ENCODE results near the gene TIAM2.
"Not testable (repeated sequence)": the region's sequence is repeated elsewhere in the genome, so short reads cannot be mapped to it uniquely, and the experiment has no call there.

TIAM2 gene

DNA sequence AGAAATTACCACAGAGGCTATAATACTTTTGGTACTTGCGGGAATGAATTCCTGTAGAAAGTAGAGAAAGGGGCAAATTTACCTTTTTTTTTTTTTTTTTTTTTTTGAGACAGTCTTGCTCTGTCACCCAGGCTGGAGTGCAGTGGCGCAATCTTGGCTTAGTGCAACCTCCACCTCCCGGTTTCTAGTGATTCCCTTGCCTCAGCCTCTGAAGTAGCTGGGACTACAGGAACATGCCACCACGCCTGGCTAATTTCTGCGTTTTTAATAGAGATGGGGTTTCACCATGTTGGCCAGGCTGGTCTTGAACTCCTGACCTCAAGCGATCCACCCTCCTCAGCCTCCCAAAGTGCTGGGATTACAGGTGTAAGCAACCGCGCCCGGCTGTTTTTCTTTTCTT, 189.9 kb downstream of the TIAM2 start:
- not testable (repeated sequence) for H3K9me3 Mint-ChIP-seq, H3K27ac Mint-ChIP-seq

DNA sequence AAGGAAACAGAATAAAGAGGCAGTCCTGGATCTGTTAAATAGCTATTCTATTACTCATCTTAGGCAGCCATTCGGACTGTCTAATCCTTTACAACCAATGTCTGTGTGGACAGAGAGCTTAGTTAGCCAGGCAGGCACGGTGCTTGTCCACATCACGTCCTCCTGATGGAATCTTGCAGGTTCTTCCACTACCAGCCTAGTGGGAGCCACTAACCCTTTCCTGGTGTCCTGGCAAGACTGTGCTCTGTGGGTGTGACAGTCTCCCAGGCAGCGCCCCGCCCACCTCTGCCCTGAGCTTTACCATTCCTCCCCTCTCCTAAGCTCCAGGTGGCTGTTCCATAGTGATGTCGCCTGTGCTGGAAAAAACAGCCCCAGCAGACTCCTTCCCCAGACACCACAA, 190.4 kb downstream of the TIAM2 start:
- H3K36me3 Mint-ChIP-seq (ENCODE audit: low read depth) = peaks cover 3% of the 10 kb centered on the region
- no peaks in the 10 kb centered on the region for H3K9me3 Mint-ChIP-seq
- peaks cover 40% of the 10 kb centered on the region for H3K4me1 Mint-ChIP-seq (ENCODE audit: low read depth)
- H3K27me3 Mint-ChIP-seq (ENCODE audit: low read depth) = no peaks in the 10 kb centered on the region
- peak; percentile 29 for DNase-seq (ENCODE audit: low spot score)
- H3K27ac Mint-ChIP-seq = peak overlapping the region; percentile 58
- no peak overlapping the region for H3K4me3 Mint-ChIP-seq

More for the DNA sequence above, 189.9 kb downstream of the TIAM2 start:
- H3K36me3 Mint-ChIP-seq (ENCODE audit: low read depth); DNase-seq (ENCODE audit: low spot score); H3K4me3 Mint-ChIP-seq; H3K27me3 Mint-ChIP-seq (ENCODE audit: low read depth): not testable (repeated sequence)
- H3K4me1 Mint-ChIP-seq (ENCODE audit: low read depth) = peaks cover 40% of the 10 kb centered on the region

DNA sequence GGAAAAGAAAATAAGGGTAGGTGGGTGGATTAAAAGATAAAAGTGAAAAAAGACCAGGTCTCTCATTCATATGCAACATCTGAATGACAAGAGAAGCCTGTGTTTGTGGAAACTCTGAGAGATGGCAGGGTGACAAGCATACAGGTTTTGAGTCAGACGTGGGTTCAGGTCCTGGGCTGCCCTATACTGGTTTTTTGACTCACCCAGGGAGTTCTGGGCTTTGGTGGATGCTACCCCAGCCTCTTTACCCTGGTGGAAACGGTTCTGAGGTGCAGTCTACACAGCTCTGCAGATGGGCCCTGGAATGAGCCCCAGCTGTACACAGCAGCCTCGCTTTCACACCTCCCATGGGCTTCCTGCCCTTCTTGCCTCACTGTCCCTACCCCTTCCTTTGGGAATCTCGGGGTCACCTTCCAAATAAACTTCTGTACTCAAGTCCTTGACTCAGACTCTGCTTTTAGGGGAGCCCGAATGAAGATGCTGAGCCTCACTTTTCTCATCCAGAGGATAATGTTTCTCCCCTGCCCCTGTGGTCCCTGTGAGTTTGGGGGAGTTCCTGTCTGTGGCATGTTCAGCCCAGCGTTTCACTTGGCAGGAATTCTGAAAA, 191.0 kb downstream of the TIAM2 start:
- DNase-seq (ENCODE audit: low spot score) = peak; percentile 85
- no peaks in the 10 kb centered on the region for H3K27me3 Mint-ChIP-seq (ENCODE audit: low read depth)
- H3K4me3 Mint-ChIP-seq = no peak overlapping the region
- H3K9me3 Mint-ChIP-seq = no peaks in the 10 kb centered on the region
- H3K27ac Mint-ChIP-seq = peak overlapping the region; percentile 58
- H3K36me3 Mint-ChIP-seq (ENCODE audit: low read depth) = no peaks in the 10 kb centered on the region
- peaks cover 41% of the 10 kb centered on the region for H3K4me1 Mint-ChIP-seq (ENCODE audit: low read depth)

DNA sequence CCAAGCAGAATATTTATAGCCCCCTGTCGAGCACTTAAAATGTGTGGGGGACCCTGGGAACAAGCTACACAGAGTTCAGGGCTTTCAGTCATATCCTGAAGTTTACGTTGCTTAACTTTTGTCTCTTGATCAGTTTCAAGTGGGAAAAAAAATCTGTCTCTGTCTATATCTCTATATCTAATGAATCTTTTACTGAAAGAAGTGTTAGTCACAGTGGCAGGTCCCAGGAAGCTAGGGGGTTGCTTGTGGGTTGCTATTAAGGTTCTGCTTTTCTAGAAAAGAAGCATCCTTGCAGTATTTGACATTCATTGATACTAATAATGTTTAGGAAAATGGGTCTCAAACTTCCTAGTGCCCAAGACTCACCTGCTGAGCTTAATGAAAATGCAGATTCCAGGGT, 192.0 kb downstream of the TIAM2 start:
- H3K27ac Mint-ChIP-seq = peak overlapping the region; percentile 41
- H3K27me3 Mint-ChIP-seq (ENCODE audit: low read depth) = no peaks in the 10 kb centered on the region
- no peaks in the 10 kb centered on the region for H3K36me3 Mint-ChIP-seq (ENCODE audit: low read depth)
- H3K9me3 Mint-ChIP-seq = no peaks in the 10 kb centered on the region
- DNase-seq (ENCODE audit: low spot score) = peak; percentile 39
- peak overlapping the region; percentile 18 for H3K4me3 Mint-ChIP-seq
- peaks cover 37% of the 10 kb centered on the region for H3K4me1 Mint-ChIP-seq (ENCODE audit: low read depth)

DNA sequence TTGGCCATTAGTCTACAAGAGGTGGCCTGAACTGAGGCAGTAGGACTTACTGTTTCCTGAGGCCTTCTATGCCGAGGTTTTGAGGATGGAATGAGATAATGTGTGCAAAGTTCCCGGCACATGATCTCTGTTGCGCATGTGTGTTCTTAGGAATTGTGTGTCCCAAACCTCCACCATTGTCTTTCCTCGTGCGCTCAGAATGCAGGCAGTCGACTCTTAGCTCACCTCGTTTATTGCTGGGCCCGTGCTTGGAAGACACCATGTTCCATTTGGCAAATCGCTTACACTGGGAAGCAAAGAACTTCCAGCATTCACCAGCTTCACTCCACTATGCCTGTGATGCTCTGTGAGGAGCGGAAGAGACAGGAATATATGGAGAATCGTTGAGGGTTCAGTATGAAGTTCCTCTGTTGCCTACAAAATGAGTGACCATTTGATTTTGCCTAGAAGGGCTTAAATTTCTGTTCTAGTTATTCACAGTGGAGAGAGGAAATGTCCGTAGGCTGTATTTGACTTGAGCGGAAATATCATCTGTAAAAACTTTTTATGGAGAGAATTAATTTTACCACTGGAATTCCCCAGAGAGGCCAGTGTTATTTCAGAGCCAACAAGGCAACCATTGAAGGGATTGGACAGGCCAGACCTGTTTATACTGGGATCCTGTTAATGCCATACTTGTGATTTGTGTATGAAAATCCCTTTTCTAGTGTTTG, 193.0 kb downstream of the TIAM2 start:
- Mint-ChIP-seq H3K27ac (no peak overlapping the region), H3K9me3 (no peaks in the 10 kb centered on the region), H3K27me3 (ENCODE audit: low read depth) (no peaks in the 10 kb centered on the region), H3K36me3 (ENCODE audit: low read depth) (no peaks in the 10 kb centered on the region), H3K4me1 (ENCODE audit: low read depth) (peaks cover 35% of the 10 kb centered on the region), H3K4me3 (no peak overlapping the region)
- no peak for DNase-seq (ENCODE audit: low spot score)

DNA sequence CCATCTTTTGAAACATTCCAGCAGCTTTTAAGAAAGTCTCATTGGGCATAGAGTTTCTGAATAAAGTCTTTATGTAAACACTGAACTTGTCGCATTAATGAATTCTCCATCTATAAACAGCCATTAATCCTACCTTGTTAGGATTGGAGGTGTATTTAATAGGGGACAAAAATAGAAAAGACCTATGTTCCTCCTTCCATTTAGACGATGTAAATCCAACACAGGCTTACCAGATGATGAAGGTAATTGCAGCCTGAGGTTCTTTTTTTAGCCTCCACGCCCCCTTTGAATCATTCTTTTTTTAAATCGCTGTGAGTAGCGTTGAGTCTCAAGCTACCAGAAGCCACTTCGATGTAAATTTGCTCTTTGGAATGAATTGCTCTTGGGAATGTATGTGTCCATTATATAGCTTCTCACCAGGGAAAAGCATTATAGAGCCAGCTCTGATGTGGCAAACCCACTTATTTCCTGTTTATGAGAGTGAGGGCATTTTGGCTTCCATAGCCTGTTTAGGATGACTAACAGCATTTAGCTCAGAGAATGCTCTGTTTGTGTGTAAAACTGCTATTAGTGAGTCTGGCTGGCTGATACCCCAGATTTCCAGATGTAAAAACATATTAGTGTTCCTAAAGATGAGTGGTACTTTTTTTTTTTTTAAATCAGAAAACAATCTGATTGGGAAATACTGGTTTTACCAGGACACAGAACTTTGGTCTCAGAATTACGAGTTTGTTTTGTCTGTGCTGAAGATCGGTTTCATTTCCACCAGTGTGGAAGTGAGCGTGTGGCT, 193.8 kb downstream of the TIAM2 start:
- Mint-ChIP-seq H3K4me1 (ENCODE audit: low read depth) (peaks cover 35% of the 10 kb centered on the region), H3K36me3 (ENCODE audit: low read depth) (no peaks in the 10 kb centered on the region), H3K9me3 (no peaks in the 10 kb centered on the region), H3K27me3 (ENCODE audit: low read depth) (no peaks in the 10 kb centered on the region), H3K27ac (peak overlapping the region; percentile 16), H3K4me3 (peak overlapping the region; percentile 39)
- peak; percentile 33 for DNase-seq (ENCODE audit: low spot score)

DNA sequence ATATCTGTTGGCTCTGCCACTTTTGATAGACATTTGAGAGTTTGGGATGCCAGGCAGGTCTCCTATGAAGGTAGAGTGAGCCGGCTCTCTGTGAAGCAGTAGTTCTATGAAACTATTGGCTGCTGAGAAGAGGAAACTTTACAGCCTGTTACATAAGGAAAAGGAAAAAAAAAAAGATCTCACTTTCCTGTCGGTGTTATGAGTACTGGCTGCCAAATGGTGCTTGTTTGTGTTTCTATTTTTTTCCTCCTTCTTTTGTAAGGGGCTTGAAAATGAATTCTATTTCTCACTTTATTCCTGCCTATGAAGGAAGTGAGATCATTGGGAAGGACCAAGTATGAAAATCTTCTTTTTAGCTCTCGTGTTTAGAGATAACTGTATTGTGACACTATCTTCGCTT, 195.6 kb downstream of the TIAM2 start:
- H3K4me3 Mint-ChIP-seq = no peak overlapping the region
- H3K9me3 Mint-ChIP-seq = peaks cover 1% of the 10 kb centered on the region
- H3K36me3 Mint-ChIP-seq (ENCODE audit: low read depth) = peaks cover under 1% of the 10 kb centered on the region
- H3K27me3 Mint-ChIP-seq (ENCODE audit: low read depth) = no peaks in the 10 kb centered on the region
- H3K4me1 Mint-ChIP-seq (ENCODE audit: low read depth) = peaks cover 33% of the 10 kb centered on the region
- no peak overlapping the region for H3K27ac Mint-ChIP-seq
- no peak for DNase-seq (ENCODE audit: low spot score)

DNA sequence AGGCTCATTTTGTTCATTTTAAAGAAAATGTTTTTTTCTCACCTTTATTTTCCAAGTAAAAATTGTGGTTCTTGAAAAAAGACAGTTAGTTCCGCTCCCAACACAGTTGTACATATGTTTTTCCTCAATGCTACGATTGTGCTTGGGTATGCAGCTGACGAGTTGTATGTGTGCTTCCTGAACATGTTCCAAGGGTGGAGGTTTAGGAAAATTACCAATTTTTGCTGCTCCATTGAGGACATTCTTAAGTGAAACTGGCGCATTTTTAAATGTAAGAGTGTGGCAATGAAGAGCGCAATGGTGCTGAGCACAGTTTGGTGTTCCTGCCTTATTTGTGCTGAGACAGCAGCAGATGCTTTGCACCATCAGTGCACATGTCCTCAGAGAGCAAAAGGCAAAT, 198.4 kb downstream of the TIAM2 start:
- no peaks in the 10 kb centered on the region for H3K27me3 Mint-ChIP-seq (ENCODE audit: low read depth)
- H3K27ac Mint-ChIP-seq = no peak overlapping the region
- H3K36me3 Mint-ChIP-seq (ENCODE audit: low read depth) = peaks cover 11% of the 10 kb centered on the region
- H3K4me1 Mint-ChIP-seq (ENCODE audit: low read depth) = peaks cover 15% of the 10 kb centered on the region
- DNase-seq (ENCODE audit: low spot score) = no peak
- H3K4me3 Mint-ChIP-seq = no peak overlapping the region
- peaks cover 14% of the 10 kb centered on the region for H3K9me3 Mint-ChIP-seq

DNA sequence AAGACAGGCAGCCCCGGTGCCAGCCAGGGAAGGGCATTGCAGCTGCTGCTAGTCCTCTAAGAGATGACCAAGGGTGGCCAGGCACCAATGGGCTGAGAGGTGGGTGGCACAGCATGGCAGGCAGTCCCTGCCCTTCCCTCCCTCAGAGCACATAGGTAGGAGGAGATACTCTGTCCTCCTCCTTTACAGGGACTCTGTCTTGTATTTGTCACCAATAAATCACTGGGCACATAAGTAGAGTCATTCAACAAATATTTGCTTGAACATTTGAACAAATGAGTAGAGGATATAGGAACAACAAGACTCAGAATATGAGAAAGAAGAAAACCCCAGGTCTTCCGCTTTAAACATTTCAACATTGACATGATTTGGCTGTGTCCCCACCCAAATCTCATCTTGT, 199.3 kb downstream of the TIAM2 start:
- H3K36me3 Mint-ChIP-seq (ENCODE audit: low read depth) = peaks cover 11% of the 10 kb centered on the region
- no peak overlapping the region for H3K27ac Mint-ChIP-seq
- H3K9me3 Mint-ChIP-seq = peaks cover 14% of the 10 kb centered on the region
- DNase-seq (ENCODE audit: low spot score) = no peak
- peaks cover 6% of the 10 kb centered on the region for H3K4me1 Mint-ChIP-seq (ENCODE audit: low read depth)
- no peaks in the 10 kb centered on the region for H3K27me3 Mint-ChIP-seq (ENCODE audit: low read depth)
- H3K4me3 Mint-ChIP-seq = no peak overlapping the region

DNA sequence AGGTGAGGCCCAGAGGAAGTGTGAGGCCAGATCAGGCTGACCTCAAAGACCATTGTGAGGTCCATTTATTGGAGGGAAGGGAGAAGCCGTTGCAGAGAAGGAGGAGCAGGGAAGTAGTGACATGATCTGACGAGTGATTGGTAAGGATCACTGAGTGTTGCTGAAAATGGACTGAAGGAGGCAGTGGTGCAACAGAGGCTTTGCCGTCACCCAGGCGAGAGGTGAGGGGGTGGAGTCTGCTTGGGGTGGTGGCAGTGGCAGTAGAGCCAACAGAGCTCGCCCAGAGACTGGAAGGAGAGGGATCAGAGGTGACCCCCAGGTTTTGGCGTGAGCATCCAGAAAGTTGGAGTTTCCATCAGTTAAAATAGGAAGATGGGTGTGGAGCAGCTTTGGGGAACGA, 200.8 kb downstream of the TIAM2 start:
- no peak for DNase-seq (ENCODE audit: low spot score)
- H3K27me3 Mint-ChIP-seq (ENCODE audit: low read depth) = no peaks in the 10 kb centered on the region
- peaks cover 11% of the 10 kb centered on the region for H3K36me3 Mint-ChIP-seq (ENCODE audit: low read depth)
- H3K4me1 Mint-ChIP-seq (ENCODE audit: low read depth) = peaks cover 1% of the 10 kb centered on the region
- no peak overlapping the region for H3K27ac Mint-ChIP-seq
- no peak overlapping the region for H3K4me3 Mint-ChIP-seq
- peaks cover 14% of the 10 kb centered on the region for H3K9me3 Mint-ChIP-seq

DNA sequence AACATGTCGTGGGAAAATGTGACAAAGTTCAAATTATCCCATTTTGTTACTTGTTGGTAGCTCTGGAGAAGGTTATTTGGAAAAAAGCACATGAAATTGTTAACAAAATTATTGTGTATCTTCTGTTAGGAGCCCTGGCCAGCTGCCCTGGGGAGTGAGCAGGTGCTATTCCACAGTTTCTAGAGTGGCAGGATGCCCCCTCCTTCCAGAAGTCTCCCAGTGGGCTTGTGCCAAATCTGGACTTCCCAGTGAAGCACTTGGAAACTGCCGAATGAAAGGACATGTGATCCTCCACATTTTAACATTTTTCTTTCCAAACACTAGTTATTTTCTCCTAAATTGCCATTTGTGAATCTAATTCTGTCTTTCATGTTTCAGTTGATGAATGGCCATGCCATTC, 201.8 kb downstream of the TIAM2 start:
- peaks cover 11% of the 10 kb centered on the region for H3K36me3 Mint-ChIP-seq (ENCODE audit: low read depth)
- no peak for DNase-seq (ENCODE audit: low spot score)
- H3K27ac Mint-ChIP-seq = no peak overlapping the region
- no peaks in the 10 kb centered on the region for H3K27me3 Mint-ChIP-seq (ENCODE audit: low read depth)
- no peak overlapping the region for H3K4me3 Mint-ChIP-seq
- peaks cover 14% of the 10 kb centered on the region for H3K9me3 Mint-ChIP-seq
- H3K4me1 Mint-ChIP-seq (ENCODE audit: low read depth) = no peaks in the 10 kb centered on the region

DNA sequence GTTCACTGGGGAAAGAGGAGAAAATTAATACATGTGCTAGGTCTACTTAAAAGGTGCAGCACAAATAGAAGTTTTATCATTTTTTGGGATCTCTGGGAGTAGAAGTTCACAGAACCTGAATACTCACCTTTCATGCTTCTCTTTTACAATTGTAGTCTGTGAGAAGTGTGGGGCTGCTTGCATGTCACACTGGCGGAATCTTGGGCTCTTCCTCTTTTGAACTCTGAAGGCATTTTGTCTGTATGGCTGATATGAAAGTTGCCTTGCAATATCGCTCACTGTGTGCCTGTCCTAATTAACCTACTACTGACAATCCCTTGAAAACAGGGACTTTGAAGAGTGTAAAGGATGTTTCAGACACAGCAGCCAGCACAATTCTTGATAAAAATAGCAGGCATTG, 202.8 kb downstream of the TIAM2 start:
- H3K4me1 Mint-ChIP-seq (ENCODE audit: low read depth) = no peaks in the 10 kb centered on the region
- H3K4me3 Mint-ChIP-seq = no peak overlapping the region
- no peaks in the 10 kb centered on the region for H3K27me3 Mint-ChIP-seq (ENCODE audit: low read depth)
- H3K36me3 Mint-ChIP-seq (ENCODE audit: low read depth) = peaks cover 11% of the 10 kb centered on the region
- DNase-seq (ENCODE audit: low spot score) = no peak
- peaks cover 14% of the 10 kb centered on the region for H3K9me3 Mint-ChIP-seq
- no peak overlapping the region for H3K27ac Mint-ChIP-seq

DNA sequence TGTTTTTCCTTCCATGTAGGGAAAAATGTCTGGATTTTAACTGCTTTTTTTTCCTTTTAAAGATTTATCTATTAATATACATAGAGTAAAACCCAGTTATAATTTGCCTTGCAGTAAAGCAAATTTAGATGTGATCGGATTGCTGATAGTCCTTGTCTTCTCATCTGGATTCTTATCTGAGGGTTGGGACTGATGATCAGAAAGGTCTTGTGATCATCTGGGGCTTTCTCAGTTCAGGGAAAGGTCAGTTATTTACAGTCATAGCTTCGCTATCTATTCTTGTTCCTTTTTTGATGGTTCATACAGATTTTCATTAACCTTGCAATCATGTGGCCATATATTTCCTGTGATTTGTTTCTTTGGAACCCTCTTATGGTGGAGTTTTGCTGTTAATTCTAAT, 204.9 kb downstream of the TIAM2 start:
- Mint-ChIP-seq H3K9me3 (peaks cover 14% of the 10 kb centered on the region), H3K36me3 (ENCODE audit: low read depth) (peaks cover 11% of the 10 kb centered on the region), H3K27ac (no peak overlapping the region), H3K27me3 (ENCODE audit: low read depth) (no peaks in the 10 kb centered on the region), H3K4me3 (no peak overlapping the region), H3K4me1 (ENCODE audit: low read depth) (no peaks in the 10 kb centered on the region)
- DNase-seq (ENCODE audit: low spot score) = no peak

DNA sequence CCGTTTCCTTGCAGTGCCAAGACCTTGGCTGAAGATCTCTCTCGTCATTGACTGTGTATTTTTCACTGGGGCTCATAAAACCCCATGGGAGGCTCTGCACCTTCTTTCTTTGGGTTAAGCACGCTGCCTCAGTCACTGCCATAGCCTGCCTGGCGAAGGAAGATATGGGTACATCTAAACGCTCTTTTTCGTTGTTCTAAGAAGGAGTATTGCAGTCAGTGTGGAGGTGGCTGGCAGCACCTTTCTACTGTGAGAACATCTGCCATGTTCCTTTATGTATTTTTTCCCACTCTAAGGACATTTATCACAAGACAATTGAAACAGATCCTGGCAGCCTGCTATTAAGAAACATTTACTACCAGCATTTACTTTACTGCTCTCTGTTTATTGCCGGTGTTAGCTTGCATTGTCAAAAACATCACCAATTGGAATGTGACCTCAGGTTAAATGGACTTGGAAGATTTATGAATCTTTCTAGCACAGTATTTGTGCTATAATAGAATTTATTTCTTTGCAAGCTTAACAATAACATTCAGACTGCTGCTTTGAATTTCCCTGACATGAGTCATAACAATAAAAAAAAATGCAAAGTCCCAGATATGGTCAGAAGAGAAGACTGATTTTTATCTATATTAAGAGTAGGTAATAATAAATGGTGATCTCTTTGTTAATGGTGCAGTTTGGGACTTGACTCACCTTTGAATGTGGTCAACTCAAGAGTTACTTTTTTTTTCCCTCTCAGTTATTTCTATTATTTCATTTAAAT, 206.5 kb downstream of the TIAM2 start:
- Mint-ChIP-seq H3K27me3 (ENCODE audit: low read depth) (no peaks in the 10 kb centered on the region), H3K9me3 (peaks cover 4% of the 10 kb centered on the region), H3K36me3 (ENCODE audit: low read depth) (peaks cover 7% of the 10 kb centered on the region), H3K4me1 (ENCODE audit: low read depth) (no peaks in the 10 kb centered on the region), H3K27ac (no peak overlapping the region), H3K4me3 (no peak overlapping the region)
- no peak for DNase-seq (ENCODE audit: low spot score)
